ENCODE results near the gene IGHMBP2.

DNA sequence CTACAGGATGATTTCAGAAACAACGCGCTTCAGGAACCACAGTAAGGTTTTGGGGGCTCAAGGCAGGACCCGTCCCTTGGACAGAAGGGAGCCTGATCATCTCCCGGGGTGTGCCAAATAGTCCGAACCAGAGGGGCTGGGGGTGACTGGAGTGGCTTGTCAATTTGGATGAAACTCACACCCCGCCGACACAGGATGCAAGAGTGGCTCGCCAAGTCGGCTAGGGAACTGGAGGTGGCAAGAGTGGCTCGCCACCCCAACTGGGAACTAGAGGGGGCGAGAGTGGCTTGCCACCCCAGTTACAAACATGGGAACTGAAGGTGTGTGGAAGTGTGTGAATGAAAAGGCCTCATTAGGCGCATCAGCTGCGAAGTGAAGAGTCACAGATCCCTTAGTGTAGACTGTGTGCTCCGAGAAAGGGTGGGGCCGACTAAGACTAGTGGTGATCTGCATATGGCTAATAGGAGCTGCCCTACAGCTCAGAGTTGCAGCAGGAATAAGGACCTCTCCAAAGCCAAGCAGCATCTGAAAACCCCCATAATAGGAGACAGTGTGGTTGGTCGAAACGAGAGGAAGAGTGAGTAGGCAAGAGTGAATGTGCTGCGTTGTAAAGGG lies 35.4 kb upstream of the IGHMBP2 start:
- TF ChIP-seq CTCF (IDR thresholded peaks at IDR 0.05; ENCODE audit: insufficient read depth, low read length, poor library complexity, severe bottlenecking) = no peak
- TF ChIP-seq EZH2phosphoT487 (conservative IDR thresholded peaks at IDR 0.05; ENCODE audit: low read length) = no peak

Data from SU-DHL-6 (cell line).